ENCODE measurements around the gene QPCT. TPM values are rescaled to one million over a fixed set of nuclear protein-coding genes. Genes with fewer than 3 reads are reported as not detected.

Gene QPCT
- total RNA-seq, 3 donors from 2014 or later (not counting 1 experiment from before 2014, with no cell fraction given): 0.38 to 2.1 (median 2.1) TPM

DNA sequence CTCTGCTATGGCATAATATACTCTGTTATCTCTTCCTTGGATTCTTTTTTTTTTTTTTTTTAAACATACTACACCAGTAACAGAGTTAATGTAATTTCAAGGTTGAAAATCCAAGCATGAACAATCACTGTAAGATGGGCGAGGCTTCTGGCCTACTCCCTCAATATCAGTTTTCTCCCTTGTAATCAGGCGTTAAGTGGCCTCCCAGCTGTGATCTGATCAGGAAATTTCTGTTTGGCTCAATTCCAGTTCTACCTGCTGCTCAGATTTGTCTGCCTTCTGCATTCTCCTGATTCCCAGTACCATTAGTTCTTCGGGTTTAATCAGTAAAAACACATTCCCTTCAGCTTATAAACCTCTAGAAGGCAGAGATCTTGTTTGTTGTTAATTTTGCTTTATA, 38.4 kb upstream of the QPCT start:
- DNase-seq (no peak), ATAC-seq (no peak)
- Mint-ChIP-seq H3K4me3 (no peak overlapping the region), H3K27ac (peak overlapping the region; percentile 44 to 62), H3K36me3 (no peaks in the 10 kb centered on the region), H3K4me1 (peaks cover 60 to 68% of the 10 kb centered on the region in 2 donors), H3K9me3 (no peaks in the 10 kb centered on the region), H3K27me3 (ENCODE audit: low read depth in 2 of 2) (no peaks in the 10 kb centered on the region)
- Histone ChIP-seq H3K4me1 (ENCODE audit: control insufficient read depth, insufficient read depth, low read length) (no peaks in the 10 kb centered on the region), H3K9me3 (ENCODE audit: control insufficient read depth, insufficient read depth, low read length) (no peaks in the 10 kb centered on the region), H3K27me3 (ENCODE audit: control insufficient read depth, insufficient read depth, low read length) (no peaks in the 10 kb centered on the region), H3K4me3 (ENCODE audit: low read length) (no peak overlapping the region), H3K36me3 (ENCODE audit: control insufficient read depth, insufficient read depth, low read length) (no peaks in the 10 kb centered on the region), H3K27ac (ENCODE audit: low read length) (no peak overlapping the region)
- intact Hi-C loops (cut with micrococcal nuclease): no loop called here
- TF ChIP-seq, protein P1, sequence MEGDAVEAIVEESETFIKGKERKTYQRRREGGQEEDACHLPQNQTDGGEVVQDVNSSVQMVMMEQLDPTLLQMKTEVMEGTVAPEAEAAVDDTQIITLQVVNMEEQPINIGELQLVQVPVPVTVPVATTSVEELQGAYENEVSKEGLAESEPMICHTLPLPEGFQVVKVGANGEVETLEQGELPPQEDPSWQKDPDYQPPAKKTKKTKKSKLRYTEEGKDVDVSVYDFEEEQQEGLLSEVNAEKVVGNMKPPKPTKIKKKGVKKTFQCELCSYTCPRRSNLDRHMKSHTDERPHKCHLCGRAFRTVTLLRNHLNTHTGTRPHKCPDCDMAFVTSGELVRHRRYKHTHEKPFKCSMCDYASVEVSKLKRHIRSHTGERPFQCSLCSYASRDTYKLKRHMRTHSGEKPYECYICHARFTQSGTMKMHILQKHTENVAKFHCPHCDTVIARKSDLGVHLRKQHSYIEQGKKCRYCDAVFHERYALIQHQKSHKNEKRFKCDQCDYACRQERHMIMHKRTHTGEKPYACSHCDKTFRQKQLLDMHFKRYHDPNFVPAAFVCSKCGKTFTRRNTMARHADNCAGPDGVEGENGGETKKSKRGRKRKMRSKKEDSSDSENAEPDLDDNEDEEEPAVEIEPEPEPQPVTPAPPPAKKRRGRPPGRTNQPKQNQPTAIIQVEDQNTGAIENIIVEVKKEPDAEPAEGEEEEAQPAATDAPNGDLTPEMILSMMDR (IDR thresholded peaks at IDR 0.05): no peak
- WGBS (ENCODE audit: insufficient coverage): 82% methylated on average over 3 of the region's 3 CpGs

DNA sequence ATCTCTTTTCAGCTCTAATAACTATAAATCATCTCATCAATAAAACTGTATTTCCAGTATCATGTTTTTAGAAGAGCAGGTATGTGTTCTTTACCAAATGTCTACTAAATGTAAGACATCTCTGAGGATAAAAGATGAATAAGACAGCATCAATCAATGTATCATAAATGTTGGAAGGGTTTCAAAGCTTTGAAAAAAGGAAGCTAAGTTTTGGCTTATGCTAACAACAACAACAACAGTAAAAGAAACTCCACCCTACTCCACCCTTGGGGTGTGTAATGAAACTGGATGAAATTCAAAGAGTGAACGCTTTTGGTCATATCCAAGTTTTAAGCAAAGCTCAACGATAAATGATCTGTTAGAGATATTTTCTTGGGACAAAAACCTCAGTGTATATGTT, 36.9 kb upstream of the QPCT start:
- DNase-seq: no peak
- peaks cover 57 to 63% of the 10 kb centered on the region in 2 donors for H3K4me1 Mint-ChIP-seq

DNA sequence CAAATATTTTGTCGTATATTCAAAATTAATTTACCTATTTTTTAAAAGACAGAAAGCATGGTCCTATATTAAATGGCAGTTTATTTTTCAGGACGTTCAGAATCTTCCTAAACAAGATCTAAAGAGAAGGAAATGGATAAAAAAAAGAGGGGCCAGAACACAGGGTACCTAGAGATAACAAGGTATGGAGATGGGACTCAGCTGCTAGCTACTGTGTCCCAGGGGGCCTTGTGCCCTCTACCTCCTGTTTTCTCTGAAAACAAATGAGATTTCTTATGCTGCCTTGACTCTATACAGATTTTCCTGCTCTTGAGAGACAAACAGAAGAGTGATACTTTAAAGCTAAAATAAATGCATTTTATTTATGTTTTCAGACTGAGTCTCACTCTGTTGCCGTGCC, 29.1 kb upstream of the QPCT start:
- Histone ChIP-seq H3K4me3 (ENCODE audit: low read length) (no peak overlapping the region), H3K36me3 (ENCODE audit: control insufficient read depth, insufficient read depth, low read length) (no peaks in the 10 kb centered on the region), H3K27ac (ENCODE audit: low read length) (no peak overlapping the region), H3K9me3 (ENCODE audit: control insufficient read depth, insufficient read depth, low read length) (no peaks in the 10 kb centered on the region), H3K27me3 (ENCODE audit: control insufficient read depth, insufficient read depth, low read length) (no peaks in the 10 kb centered on the region), H3K4me1 (ENCODE audit: control insufficient read depth, insufficient read depth, low read length) (no peaks in the 10 kb centered on the region)
- Mint-ChIP-seq H3K4me3 (no peak overlapping the region), H3K4me1 (peaks cover 65 to 70% of the 10 kb centered on the region in 2 donors), H3K36me3 (no peaks in the 10 kb centered on the region), H3K27me3 (ENCODE audit: low read depth in 2 of 2) (no peaks in the 10 kb centered on the region), H3K27ac (no peak overlapping the region), H3K9me3 (no peaks in the 10 kb centered on the region)
- ATAC-seq: no peak
- 92% methylated on average over 2 of the region's 3 CpGs for WGBS (ENCODE audit: insufficient coverage)
- DNase-seq: no peak
- intact Hi-C loops (cut with micrococcal nuclease): no loop called here
- TF ChIP-seq, protein P1 (IDR thresholded peaks at IDR 0.05): no peak

More for the DNA sequence above, 36.9 kb upstream of the QPCT start:
- Histone ChIP-seq H3K9me3 (ENCODE audit: control insufficient read depth, insufficient read depth, low read length) (no peaks in the 10 kb centered on the region), H3K36me3 (ENCODE audit: control insufficient read depth, insufficient read depth, low read length) (no peaks in the 10 kb centered on the region), H3K4me1 (ENCODE audit: control insufficient read depth, insufficient read depth, low read length) (no peaks in the 10 kb centered on the region), H3K27ac (ENCODE audit: low read length) (no peak overlapping the region), H3K27me3 (ENCODE audit: control insufficient read depth, insufficient read depth, low read length) (no peaks in the 10 kb centered on the region), H3K4me3 (ENCODE audit: low read length) (no peak overlapping the region)
- H3K27me3 Mint-ChIP-seq (ENCODE audit: low read depth in 2 of 2): no peaks in the 10 kb centered on the region
- TF ChIP-seq, protein P1 (IDR thresholded peaks at IDR 0.05): no peak
- no CpG with 5 or more reads among the region's 2 CpGs for WGBS (ENCODE audit: insufficient coverage)
- no peak overlapping the region for H3K4me3 Mint-ChIP-seq
- intact Hi-C loops (cut with micrococcal nuclease): no loop called here
- no peaks in the 10 kb centered on the region for H3K36me3 Mint-ChIP-seq
- H3K9me3 Mint-ChIP-seq: no peaks in the 10 kb centered on the region
- ATAC-seq: no peak
- no peak overlapping the region for H3K27ac Mint-ChIP-seq

DNA sequence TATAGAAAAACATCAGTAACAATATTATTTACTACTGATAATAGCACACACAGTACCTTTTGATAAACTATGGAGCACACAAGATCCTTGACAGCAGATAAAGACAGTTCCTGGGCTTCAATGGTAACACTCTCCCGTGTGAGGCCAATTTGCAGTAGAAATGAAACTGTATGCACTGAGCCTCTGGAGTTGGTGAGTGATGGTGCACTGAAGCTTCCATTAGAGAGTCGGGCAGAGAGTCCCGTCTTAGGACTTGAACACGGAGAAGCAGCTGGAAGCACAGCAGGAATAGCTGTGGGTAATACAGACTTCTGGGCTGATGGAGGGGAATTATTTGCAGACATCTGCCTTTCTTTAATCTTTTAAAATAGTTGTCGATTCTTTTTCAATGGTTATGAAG, 28.2 kb upstream of the QPCT start:
- ATAC-seq (no peak), DNase-seq (no peak)
- H3K4me1 ChIP-seq (ENCODE audit: control insufficient read depth, insufficient read depth, low read length): no peaks in the 10 kb centered on the region
- H3K27me3 Mint-ChIP-seq (ENCODE audit: low read depth in 2 of 2): no peaks in the 10 kb centered on the region
- intact Hi-C loops (cut with micrococcal nuclease): no loop called here
- no peaks in the 10 kb centered on the region for H3K36me3 Mint-ChIP-seq
- TF ChIP-seq, protein P1 (IDR thresholded peaks at IDR 0.05): no peak
- no peak overlapping the region for H3K27ac Mint-ChIP-seq
- H3K9me3 Mint-ChIP-seq: no peaks in the 10 kb centered on the region
- H3K4me3 Mint-ChIP-seq: no peak overlapping the region
- H3K27me3 ChIP-seq (ENCODE audit: control insufficient read depth, insufficient read depth, low read length): no peaks in the 10 kb centered on the region
- no peaks in the 10 kb centered on the region for H3K36me3 ChIP-seq (ENCODE audit: control insufficient read depth, insufficient read depth, low read length)
- 94% methylated on average over 5 of the region's 5 CpGs for WGBS (ENCODE audit: insufficient coverage)
- peaks cover 59 to 64% of the 10 kb centered on the region in 2 donors for H3K4me1 Mint-ChIP-seq
- H3K4me3 ChIP-seq (ENCODE audit: low read length): no peak overlapping the region
- no peaks in the 10 kb centered on the region for H3K9me3 ChIP-seq (ENCODE audit: control insufficient read depth, insufficient read depth, low read length)
- no peak overlapping the region for H3K27ac ChIP-seq (ENCODE audit: low read length)
